ENCODE results near the gene PDE11A.

DNA sequence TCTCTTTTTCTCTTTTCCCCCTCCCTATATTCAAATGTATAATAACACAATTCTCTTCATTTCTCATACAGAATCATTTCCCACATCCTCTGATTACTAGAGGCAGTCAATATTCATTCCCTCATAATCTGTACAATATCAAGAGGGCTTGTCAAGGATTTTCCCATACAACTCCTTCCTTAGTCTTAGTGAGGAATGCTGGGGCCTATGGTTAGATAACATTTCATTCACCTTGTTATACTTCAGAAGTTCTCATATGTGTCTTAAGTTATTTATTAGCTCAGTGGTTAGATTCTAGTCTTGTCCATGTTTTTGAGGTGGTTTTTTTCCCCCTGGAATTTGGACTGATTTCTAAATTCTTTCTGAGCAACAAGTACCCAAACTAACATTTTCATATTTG, 289.5 kb downstream of the PDE11A start:
- no peak for TF ChIP-seq POLR2A (IDR thresholded peaks at IDR 0.05)
- no peak for TF ChIP-seq CTCF (IDR thresholded peaks at IDR 0.05)
